Measurements from ENCODE around the gene TMEM79.

The TMEM79 gene

DNA sequence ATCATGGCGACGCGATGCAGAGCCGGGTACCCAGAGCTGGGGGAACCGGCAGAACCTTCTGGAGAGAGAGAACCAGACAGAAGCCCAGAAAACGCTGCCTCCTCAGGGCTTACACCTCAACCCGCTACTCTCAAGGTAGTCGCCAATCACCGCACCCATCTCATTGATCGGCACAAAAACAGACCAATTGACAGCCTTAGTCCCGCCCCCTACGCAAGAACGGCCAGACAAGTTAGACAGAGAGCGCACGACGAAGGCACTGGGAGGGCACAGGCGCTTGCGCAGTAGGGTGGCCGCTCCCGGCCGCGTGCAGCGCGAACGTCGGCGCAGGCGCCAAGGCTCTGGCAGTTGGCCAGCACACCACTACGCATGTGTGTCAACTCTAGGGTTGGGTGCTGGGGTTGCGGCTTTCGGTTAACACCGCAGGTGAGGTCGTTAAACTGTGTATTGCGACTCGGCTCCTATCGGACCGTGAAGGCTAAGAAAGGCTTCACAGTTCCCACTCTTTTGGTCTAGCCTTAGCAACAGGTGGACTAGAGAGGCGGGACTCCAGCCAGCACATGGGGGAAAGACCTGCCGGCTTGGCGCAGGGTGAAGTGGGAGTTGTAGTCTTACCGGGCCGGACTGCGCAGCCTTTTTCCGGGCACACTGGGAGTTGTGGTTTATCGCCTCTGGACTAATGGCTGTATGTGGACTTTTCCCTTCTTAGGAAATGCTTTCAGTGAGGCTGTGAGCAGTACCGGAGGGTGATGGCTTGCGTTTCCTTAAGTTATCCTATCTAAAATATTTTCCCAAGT, 54.3 kb downstream of the TMEM79 start, which contains the start of the genes CCT3 and TSACC:
Gene CCT3, minus strand, starts transcription at position 113 of the 797 bp plus-strand sequence. Its CDS starts 108 bp downstream, at position 5.
Gene TSACC, plus strand, starts transcription at position 347 of the 797 bp plus-strand sequence. CDS start 1,232 bp downstream, outside the sequence.
- H3K4me3 ChIP-seq (ENCODE audit: low read depth, low read length): peak within 1 kb of the TSS; percentile 97
- TF ChIP-seq, protein P1, sequence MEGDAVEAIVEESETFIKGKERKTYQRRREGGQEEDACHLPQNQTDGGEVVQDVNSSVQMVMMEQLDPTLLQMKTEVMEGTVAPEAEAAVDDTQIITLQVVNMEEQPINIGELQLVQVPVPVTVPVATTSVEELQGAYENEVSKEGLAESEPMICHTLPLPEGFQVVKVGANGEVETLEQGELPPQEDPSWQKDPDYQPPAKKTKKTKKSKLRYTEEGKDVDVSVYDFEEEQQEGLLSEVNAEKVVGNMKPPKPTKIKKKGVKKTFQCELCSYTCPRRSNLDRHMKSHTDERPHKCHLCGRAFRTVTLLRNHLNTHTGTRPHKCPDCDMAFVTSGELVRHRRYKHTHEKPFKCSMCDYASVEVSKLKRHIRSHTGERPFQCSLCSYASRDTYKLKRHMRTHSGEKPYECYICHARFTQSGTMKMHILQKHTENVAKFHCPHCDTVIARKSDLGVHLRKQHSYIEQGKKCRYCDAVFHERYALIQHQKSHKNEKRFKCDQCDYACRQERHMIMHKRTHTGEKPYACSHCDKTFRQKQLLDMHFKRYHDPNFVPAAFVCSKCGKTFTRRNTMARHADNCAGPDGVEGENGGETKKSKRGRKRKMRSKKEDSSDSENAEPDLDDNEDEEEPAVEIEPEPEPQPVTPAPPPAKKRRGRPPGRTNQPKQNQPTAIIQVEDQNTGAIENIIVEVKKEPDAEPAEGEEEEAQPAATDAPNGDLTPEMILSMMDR (IDR thresholded peaks at IDR 0.05; ENCODE audit: insufficient read depth, low read length, missing control alignments): no peak
- ChIA-PET POLR2A (interaction anchor here (0.9 kb wide), 1 partner anchor 19 kb away, joined by 3 read pairs; no protein-coding TSS in a partner anchor), CTCF (interaction anchor here (0.5 to 7.7 kb wide), 6 partner anchors 9 to 107 kb away, joined by 3 to 78 read pairs (median 3); no protein-coding TSS in a partner anchor)
- DNase-seq (ENCODE audit: low read depth, low spot score): peak; percentile 99
